Neural progenitor cell (in vitro differentiated cells): ENCODE data around the gene UTP15. TPM values are rescaled to one million over a fixed set of nuclear protein-coding genes. Genes with fewer than 3 reads are reported as not detected.

Experiments used
- DNase-seq: peaks from one replicate; pipeline ENCODE4 v3.0.0-alpha.2; 2016; ENCODE audit warnings: low spot score
- H2AFZ ChIP-seq: fragments of 200-600 bp; sonication (generic); replicated peaks from 2 replicates; pipeline ENCODE4 v1.6.1; 2016; ENCODE audit warnings: antibody characterized with exemption
- H3F3A ChIP-seq: fragments of 200-600 bp; sonication (generic); 2 replicates; pipeline ENCODE4 v1.6.1; 2016; ENCODE audit warnings: antibody characterized with exemption, low read depth
- H3K27ac ChIP-seq: fragments of 200-600 bp; sonication (generic); 2 replicates; pipeline ENCODE4 v1.5.1; 2016; ENCODE audit warnings: mild to moderate bottlenecking
- H3K27me3 ChIP-seq: fragments of 200-600 bp; sonication (generic); 2 replicates; pipeline ENCODE4 v1.6.1; 2016; ENCODE audit warnings: mild to moderate bottlenecking, moderate library complexity
- H3K36me3 ChIP-seq: fragments of 200-600 bp; sonication (generic); 2 replicates; pipeline ENCODE4 v1.5.1; 2016
- H3K4me1 ChIP-seq: fragments of 200-600 bp; sonication (generic); 2 replicates; pipeline ENCODE4 v1.6.1; 2016; ENCODE audit warnings: mixed run types
- H3K4me2 ChIP-seq: fragments of 200-600 bp; sonication (generic); 2 replicates; pipeline ENCODE4 v1.6.1; 2016
- H3K4me3 ChIP-seq: fragments of 200-600 bp; sonication (generic); 2 replicates; pipeline ENCODE4 v1.5.1; 2016
- H3K79me2 ChIP-seq: fragments of 200-600 bp; sonication (generic); 2 replicates; pipeline ENCODE4 v1.6.1; 2016; ENCODE audit warnings: low read depth
- H3K9ac ChIP-seq: fragments of 200-600 bp; sonication (generic); 2 replicates; pipeline ENCODE4 v1.6.1; 2016
- H3K9me3 ChIP-seq: fragments of 200-600 bp; sonication (generic); 2 replicates; pipeline ENCODE4 v1.5.1; 2016; ENCODE audit warnings: low read depth
- H4K20me1 ChIP-seq: fragments of 200-600 bp; sonication (generic); 2 replicates; pipeline ENCODE4 v1.6.1; 2016; ENCODE audit warnings: low read depth
- H3K27ac Mint-ChIP-seq: 3 replicates; pipeline ENCODE4 v1.8.0; 2021; ENCODE audit warnings: mixed read lengths
- H3K27me3 Mint-ChIP-seq: 2 replicates; pipeline ENCODE4 v1.8.0; 2022; ENCODE audit warnings: low read depth, mild to moderate bottlenecking, inconsistent platforms, moderate library complexity, mixed read lengths; ENCODE audit not compliant: insufficient read depth
- H3K36me3 Mint-ChIP-seq: 3 replicates; pipeline ENCODE4 v1.8.0; 2021; ENCODE audit warnings: mixed read lengths
- H3K4me1 Mint-ChIP-seq: 3 replicates; pipeline ENCODE4 v1.8.0; 2021; ENCODE audit warnings: mixed read lengths
- H3K4me3 Mint-ChIP-seq: 3 replicates; pipeline ENCODE4 v1.8.0; 2021; ENCODE audit warnings: mild to moderate bottlenecking, moderate library complexity, mixed read lengths
- H3K9me3 Mint-ChIP-seq: 3 replicates; pipeline ENCODE4 v1.8.0; 2020; ENCODE audit warnings: mixed read lengths
- EZH2 ChIP-seq: fragments of 200-600 bp; sonication (generic); IDR thresholded peaks from 2 replicates; pipeline ENCODE4 v1.6.1; 2017; ENCODE audit warnings: antibody characterized with exemption, mild to moderate bottlenecking, moderate library complexity
- EZH2phosphoT487 ChIP-seq: fragments of 200-600 bp; sonication (generic); IDR thresholded peaks from 2 replicates; pipeline ENCODE4 v1.6.1; 2017; ENCODE audit warnings: antibody characterized with exemption
- total RNA-seq: library from RNA; depleted of rRNA; stranded (reverse); fragments of >200 nt; gene quantifications from 2 replicates; pipeline ENCODE4 v1.2.3, GENCODE V29; 2015; ENCODE audit warnings: low replicate concordance
- TF ChIP-seq, protein P1 (sequence below): fragments of 200-600 bp; sonication (generic); IDR thresholded peaks from 2 replicates; pipeline ENCODE4 v1.5.1; 2017; ENCODE audit warnings: antibody characterized with exemption, mild to moderate bottlenecking

The UTP15 gene
- total RNA-seq, 1 donor from 2014 or later, result 34.4 TPM

DNA sequence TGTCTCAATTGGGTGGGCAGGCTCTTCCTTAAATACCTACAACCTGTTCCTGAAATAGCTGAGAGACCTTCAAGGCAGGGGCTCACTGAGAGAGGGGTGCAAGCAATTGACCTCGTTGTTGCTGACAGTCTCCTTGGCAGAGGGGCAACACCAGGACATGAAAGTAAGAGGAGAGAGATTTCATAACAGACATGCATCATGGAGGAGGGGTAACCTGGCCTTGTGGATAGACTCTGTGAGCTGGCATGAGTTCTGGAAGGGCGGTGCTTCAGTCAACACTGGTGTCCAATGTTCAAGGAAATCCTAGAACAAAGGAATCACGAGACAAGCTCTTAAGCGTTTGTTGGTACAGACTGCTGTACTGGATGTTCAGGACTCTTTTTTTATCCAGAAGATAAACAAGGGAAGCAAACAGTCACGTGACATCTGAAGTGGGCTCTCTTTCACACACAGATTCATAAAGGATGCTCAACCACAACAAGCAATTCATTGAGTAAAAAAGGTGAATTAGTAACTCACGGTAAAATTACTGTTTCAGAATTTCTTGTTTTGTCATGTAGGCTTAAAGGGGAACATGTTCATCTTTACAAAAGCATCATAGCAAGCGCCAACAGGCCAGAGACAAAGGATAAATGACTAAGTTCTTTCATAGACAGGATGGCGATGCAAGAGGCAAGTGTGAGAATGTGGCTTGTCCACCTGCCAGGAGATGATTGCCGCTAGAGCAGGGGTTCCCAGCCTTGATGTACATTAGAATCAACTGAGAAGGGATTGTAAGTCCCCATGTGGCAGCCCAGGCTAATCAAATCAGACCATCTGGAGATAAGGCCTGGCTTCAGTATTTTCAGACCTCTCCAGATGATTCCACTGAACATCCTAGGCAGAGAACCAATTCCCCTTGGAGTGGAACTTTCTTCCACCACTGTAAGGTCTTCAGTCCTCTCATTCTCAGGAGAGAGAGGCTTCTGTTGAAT, 20.8 kb upstream of the UTP15 start:
- no peak overlapping the region for H3K27ac Mint-ChIP-seq
- no peak overlapping the region for H3K4me3 ChIP-seq
- H3K9ac ChIP-seq, result no peak overlapping the region
- no peaks in the 10 kb centered on the region for H3K27me3 Mint-ChIP-seq
- H3K4me2 ChIP-seq, result no peak overlapping the region
- H4K20me1 ChIP-seq, result no peaks in the 10 kb centered on the region
- H3K9me3 ChIP-seq, result no peaks in the 10 kb centered on the region
- no peaks in the 10 kb centered on the region for H3K9me3 Mint-ChIP-seq
- no peak overlapping the region for H3K27ac ChIP-seq
- no peaks in the 10 kb centered on the region for H3K79me2 ChIP-seq
- no peaks in the 10 kb centered on the region for H3K36me3 Mint-ChIP-seq
- DNase-seq, result no peak
- H2AFZ ChIP-seq, result no peak overlapping the region
- no peaks in the 10 kb centered on the region for H3F3A ChIP-seq
- peaks cover 7% of the 10 kb centered on the region for H3K4me1 Mint-ChIP-seq
- no peak overlapping the region for H3K4me3 Mint-ChIP-seq
- H3K27me3 ChIP-seq, result no peaks in the 10 kb centered on the region
- TF ChIP-seq, protein P1, sequence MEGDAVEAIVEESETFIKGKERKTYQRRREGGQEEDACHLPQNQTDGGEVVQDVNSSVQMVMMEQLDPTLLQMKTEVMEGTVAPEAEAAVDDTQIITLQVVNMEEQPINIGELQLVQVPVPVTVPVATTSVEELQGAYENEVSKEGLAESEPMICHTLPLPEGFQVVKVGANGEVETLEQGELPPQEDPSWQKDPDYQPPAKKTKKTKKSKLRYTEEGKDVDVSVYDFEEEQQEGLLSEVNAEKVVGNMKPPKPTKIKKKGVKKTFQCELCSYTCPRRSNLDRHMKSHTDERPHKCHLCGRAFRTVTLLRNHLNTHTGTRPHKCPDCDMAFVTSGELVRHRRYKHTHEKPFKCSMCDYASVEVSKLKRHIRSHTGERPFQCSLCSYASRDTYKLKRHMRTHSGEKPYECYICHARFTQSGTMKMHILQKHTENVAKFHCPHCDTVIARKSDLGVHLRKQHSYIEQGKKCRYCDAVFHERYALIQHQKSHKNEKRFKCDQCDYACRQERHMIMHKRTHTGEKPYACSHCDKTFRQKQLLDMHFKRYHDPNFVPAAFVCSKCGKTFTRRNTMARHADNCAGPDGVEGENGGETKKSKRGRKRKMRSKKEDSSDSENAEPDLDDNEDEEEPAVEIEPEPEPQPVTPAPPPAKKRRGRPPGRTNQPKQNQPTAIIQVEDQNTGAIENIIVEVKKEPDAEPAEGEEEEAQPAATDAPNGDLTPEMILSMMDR, result no peak
- TF ChIP-seq EZH2phosphoT487 (no peak), EZH2 (no peak)
- H3K36me3 ChIP-seq, result no peaks in the 10 kb centered on the region
- H3K4me1 ChIP-seq, result peaks cover 15% of the 10 kb centered on the region

DNA sequence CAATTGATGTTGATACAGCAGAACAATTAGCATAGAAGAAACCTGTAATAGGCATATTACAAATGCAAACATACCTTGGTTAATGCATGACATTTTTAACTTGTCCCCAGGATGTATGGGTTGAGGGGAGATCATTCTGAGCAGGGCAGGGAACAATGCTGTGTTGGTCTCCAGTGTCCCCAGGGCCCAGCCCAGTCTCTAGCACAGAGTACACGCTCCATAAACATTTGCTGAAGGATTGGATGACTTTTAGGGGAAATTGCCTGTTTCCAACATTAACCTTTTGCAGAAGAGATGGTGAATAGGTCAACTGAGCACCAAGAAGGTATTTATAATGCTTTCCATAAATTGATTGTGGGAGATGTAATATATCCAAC, 20.2 kb upstream of the UTP15 start:
- Histone ChIP-seq H4K20me1 (no peaks in the 10 kb centered on the region), H3K4me1 (peaks cover 15% of the 10 kb centered on the region), H3K4me3 (no peak overlapping the region), H3K36me3 (no peaks in the 10 kb centered on the region), H3K9ac (no peak overlapping the region), H2AFZ (no peak overlapping the region), H3F3A (no peaks in the 10 kb centered on the region), H3K79me2 (no peaks in the 10 kb centered on the region), H3K27ac (no peak overlapping the region), H3K9me3 (no peaks in the 10 kb centered on the region), H3K27me3 (no peaks in the 10 kb centered on the region), H3K4me2 (no peak overlapping the region)
- Mint-ChIP-seq H3K36me3 (no peaks in the 10 kb centered on the region), H3K4me3 (no peak overlapping the region), H3K27me3 (no peaks in the 10 kb centered on the region), H3K9me3 (no peaks in the 10 kb centered on the region), H3K4me1 (peaks cover 7% of the 10 kb centered on the region), H3K27ac (no peak overlapping the region)
- DNase-seq, result no peak
- TF ChIP-seq, protein P1, result no peak
- TF ChIP-seq EZH2phosphoT487, result no peak
- TF ChIP-seq EZH2, result no peak

- Histone ChIP-seq H3K4me2 (no peak overlapping the region), H3K79me2 (no peaks in the 10 kb centered on the region)
- no peak overlapping the region for H3K27ac Mint-ChIP-seq
These were observed 15.5 kb upstream of the UTP15 start for GRCh38 chr5:73550016-73550415.

More at GRCh38 chr5:73550016-73550415, 15.5 kb upstream of the UTP15 start:
- Histone ChIP-seq H2AFZ (no peak overlapping the region), H3K9me3 (no peaks in the 10 kb centered on the region), H4K20me1 (no peaks in the 10 kb centered on the region), H3K4me3 (no peak overlapping the region), H3K4me1 (peaks cover 9% of the 10 kb centered on the region), H3F3A (no peaks in the 10 kb centered on the region), H3K27me3 (no peaks in the 10 kb centered on the region), H3K27ac (no peak overlapping the region), H3K9ac (no peak overlapping the region), H3K36me3 (no peaks in the 10 kb centered on the region)
- Mint-ChIP-seq H3K4me3 (no peak overlapping the region), H3K9me3 (no peaks in the 10 kb centered on the region), H3K27me3 (no peaks in the 10 kb centered on the region), H3K36me3 (peaks cover 4% of the 10 kb centered on the region), H3K4me1 (peaks cover 3% of the 10 kb centered on the region)
- TF ChIP-seq EZH2phosphoT487 (no peak), EZH2 (no peak)
- TF ChIP-seq, protein P1, result no peak
- no peak for DNase-seq
